CD4-positive, alpha-beta T cell treated with Interleukin-4 for 4 hours (primary cell): ENCODE measurements around the gene NPY5R.

Experiments
- DNase-seq: peaks from one replicate; pipeline ENCODE4 v3.0.0-alpha.2; 2020

Gene NPY5R

GRCh38 chr4:163343604-163344146 is at the start of gene NPY5R:
TSS of gene NPY5R (plus strand) at chr4:163343892. CDS start at chr4:163350274, 6,382 bp downstream.
- DNase-seq: no peak

- DNase-seq: no peak
These were observed 48.6 kb upstream of the NPY5R start for GRCh38 chr4:163295138-163295537.

- no peak for DNase-seq
These were observed 43.2 kb upstream of the NPY5R start for GRCh38 chr4:163300445-163300844.

- no peak for DNase-seq
These were observed 40.6 kb upstream of the NPY5R start for GRCh38 chr4:163303069-163303468.

- no peak for DNase-seq
These were observed 34.2 kb upstream of the NPY5R start for GRCh38 chr4:163309466-163309865.

GRCh38 chr4:163317110-163317509 is 26.6 kb upstream of the NPY5R start:
- DNase-seq: no peak

- DNase-seq: no peak
These were observed 12.6 kb upstream of the NPY5R start for GRCh38 chr4:163330916-163331628.

- DNase-seq: no peak
These were observed 11.9 kb upstream of the NPY5R start for GRCh38 chr4:163331629-163332376.

- no peak for DNase-seq
These were observed 10.9 kb upstream of the NPY5R start, which contains the start of gene NPY1R for GRCh38 chr4:163332526-163333406. TSS of gene NPY1R (minus strand) at chr4:163332596. CDS start at chr4:163326554, 6,042 bp downstream.

GRCh38 chr4:163335384-163335783 is 8.3 kb upstream of the NPY5R start:
- no peak for DNase-seq

GRCh38 chr4:163344147-163345125 is 744 bp downstream of the NPY5R start:
- DNase-seq: no peak

- no peak for DNase-seq
These were observed 7.0 kb downstream of the NPY5R start for GRCh38 chr4:163350672-163351071.

GRCh38 chr4:163353054-163353453 is 9.4 kb downstream of the NPY5R start:
- no peak for DNase-seq

GRCh38 chr4:163356104-163356503 is 12.4 kb downstream of the NPY5R start:
- DNase-seq: no peak

- no peak for DNase-seq
These were observed 24.0 kb downstream of the NPY5R start for GRCh38 chr4:163367651-163368050.

- DNase-seq: no peak
These were observed 28.3 kb downstream of the NPY5R start for GRCh38 chr4:163372029-163372428.

GRCh38 chr4:163378661-163379060 is 35.0 kb downstream of the NPY5R start:
- no peak for DNase-seq

- DNase-seq: no peak
These were observed 37.0 kb downstream of the NPY5R start for GRCh38 chr4:163380703-163381102.

- no peak for DNase-seq
These were observed 38.6 kb downstream of the NPY5R start for GRCh38 chr4:163382178-163382869.

GRCh38 chr4:163384434-163384833 is 40.7 kb downstream of the NPY5R start:
- no peak for DNase-seq

GRCh38 chr4:163384926-163385325 is 41.2 kb downstream of the NPY5R start:
- DNase-seq: no peak
